OCI-LY7 (cell line): ENCODE measurements around the gene CLEC2B.

Source experiments
- EZH2phosphoT487 ChIP-seq: fragments of 200-600 bp; sonication (generic); IDR thresholded peaks from 2 replicates; pipeline ENCODE4 v1.6.1; 2018; ENCODE audit warnings: low read depth, borderline replicate concordance, mild to moderate bottlenecking, mixed run types, antibody characterized with exemption, low read length, moderate library complexity, mixed read lengths
- TF ChIP-seq, protein P1 (sequence below): fragments of 200-600 bp; sonication (generic); conservative IDR thresholded peaks from 2 replicates; pipeline ENCODE4 v1.5.1; 2014; ENCODE audit warnings: mild to moderate bottlenecking, antibody characterized with exemption, low read length, moderate library complexity, mixed read lengths

DNA sequence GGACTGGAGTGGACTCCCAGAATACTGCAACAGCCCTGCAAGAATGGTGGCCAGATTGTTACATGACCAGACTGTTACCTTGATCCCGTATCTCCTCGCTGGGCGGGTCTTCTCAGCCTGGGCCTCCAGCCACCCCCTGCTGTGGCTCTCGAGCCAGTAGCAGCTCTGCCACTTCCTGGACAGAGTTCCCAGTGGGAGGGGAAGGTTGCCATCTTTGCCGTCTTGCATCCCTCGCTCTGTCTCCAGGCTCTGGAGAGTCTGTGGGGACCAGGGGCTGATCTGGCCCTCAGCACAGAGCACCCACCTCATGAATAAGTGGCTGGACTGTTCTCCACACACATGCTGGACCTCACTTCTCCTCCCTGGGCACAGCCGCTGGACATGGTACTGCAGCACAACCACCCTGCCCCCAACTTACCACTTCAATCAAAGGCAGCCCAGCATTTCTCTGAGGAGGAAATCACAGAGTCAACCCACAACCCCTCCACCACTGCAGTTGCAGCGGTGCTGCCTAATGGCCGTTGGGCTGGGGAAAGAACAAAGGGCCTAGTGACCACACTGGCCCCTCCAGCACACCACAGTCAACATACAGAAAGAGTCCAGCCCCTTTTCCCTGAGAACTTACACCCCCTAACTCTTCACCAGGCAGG, 48.7 kb downstream of the CLEC2B start:
- TF ChIP-seq, protein P1, sequence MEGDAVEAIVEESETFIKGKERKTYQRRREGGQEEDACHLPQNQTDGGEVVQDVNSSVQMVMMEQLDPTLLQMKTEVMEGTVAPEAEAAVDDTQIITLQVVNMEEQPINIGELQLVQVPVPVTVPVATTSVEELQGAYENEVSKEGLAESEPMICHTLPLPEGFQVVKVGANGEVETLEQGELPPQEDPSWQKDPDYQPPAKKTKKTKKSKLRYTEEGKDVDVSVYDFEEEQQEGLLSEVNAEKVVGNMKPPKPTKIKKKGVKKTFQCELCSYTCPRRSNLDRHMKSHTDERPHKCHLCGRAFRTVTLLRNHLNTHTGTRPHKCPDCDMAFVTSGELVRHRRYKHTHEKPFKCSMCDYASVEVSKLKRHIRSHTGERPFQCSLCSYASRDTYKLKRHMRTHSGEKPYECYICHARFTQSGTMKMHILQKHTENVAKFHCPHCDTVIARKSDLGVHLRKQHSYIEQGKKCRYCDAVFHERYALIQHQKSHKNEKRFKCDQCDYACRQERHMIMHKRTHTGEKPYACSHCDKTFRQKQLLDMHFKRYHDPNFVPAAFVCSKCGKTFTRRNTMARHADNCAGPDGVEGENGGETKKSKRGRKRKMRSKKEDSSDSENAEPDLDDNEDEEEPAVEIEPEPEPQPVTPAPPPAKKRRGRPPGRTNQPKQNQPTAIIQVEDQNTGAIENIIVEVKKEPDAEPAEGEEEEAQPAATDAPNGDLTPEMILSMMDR = no peak
- TF ChIP-seq EZH2phosphoT487 = no peak
